ENCODE results near the gene MORF4L2.

DNA sequence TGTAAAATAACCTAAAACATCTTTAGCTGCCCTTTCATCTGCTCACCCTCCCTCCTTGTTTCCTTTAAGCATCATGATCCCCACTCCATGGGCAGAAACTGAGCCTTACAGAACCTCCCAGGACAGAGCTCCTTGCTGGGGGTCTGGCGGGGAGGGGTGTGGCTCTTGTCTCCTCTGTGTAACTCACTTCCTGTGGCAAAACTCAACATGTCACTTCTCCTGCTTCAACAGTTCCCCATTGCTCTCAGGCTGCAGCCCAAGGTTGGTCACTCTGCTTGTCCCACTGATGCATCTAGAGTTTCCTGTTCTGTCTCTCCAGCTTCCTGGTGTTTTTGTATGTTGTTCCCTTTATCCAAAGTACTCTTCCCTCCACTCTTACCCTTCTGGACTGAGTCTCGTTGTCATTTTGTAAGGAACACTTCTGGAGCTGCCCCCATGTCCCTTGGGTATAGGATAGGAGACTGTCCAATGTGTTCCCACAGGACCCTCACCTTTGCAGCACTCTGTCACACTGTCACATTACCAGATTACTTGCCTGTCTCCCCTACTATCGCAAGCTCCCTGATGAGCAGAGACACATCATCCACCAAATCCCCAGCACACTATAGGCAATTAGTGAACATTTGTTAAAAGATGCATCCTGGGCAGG lies 43.8 kb upstream of the MORF4L2 start:
- TF ChIP-seq, protein P1, sequence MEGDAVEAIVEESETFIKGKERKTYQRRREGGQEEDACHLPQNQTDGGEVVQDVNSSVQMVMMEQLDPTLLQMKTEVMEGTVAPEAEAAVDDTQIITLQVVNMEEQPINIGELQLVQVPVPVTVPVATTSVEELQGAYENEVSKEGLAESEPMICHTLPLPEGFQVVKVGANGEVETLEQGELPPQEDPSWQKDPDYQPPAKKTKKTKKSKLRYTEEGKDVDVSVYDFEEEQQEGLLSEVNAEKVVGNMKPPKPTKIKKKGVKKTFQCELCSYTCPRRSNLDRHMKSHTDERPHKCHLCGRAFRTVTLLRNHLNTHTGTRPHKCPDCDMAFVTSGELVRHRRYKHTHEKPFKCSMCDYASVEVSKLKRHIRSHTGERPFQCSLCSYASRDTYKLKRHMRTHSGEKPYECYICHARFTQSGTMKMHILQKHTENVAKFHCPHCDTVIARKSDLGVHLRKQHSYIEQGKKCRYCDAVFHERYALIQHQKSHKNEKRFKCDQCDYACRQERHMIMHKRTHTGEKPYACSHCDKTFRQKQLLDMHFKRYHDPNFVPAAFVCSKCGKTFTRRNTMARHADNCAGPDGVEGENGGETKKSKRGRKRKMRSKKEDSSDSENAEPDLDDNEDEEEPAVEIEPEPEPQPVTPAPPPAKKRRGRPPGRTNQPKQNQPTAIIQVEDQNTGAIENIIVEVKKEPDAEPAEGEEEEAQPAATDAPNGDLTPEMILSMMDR (IDR thresholded peaks at IDR 0.05; ENCODE audit: insufficient read depth, low read depth, low read length), result no peak
- TF ChIP-seq EZH2 (IDR thresholded peaks at IDR 0.05; ENCODE audit: insufficient read depth, low read length), result no peak

Measured in astrocyte (in vitro differentiated cells and primary cell).